HepG2 (cell line): ENCODE data around the gene GOLGA3. TPM values are rescaled to one million over a fixed set of nuclear protein-coding genes. Genes with fewer than 3 reads are reported as not detected.

Source experiments
- ARHGAP35 ChIP-seq: sonication (generic); formaldehyde crosslinking; IDR thresholded peaks from 2 replicates; pipeline ENCODE4 v1.9.0; 2022; ENCODE audit warnings: mild to moderate bottlenecking, inconsistent platforms, moderate library complexity, missing genetic modification reagents, borderline replicate concordance
- FOXM1 ChIP-seq: sonication (generic); formaldehyde crosslinking; IDR thresholded peaks from 2 replicates; pipeline ENCODE4 v1.5.0; 2020; ENCODE audit warnings: missing genetic modification reagents
- HNRNPUL1 ChIP-seq: fragments of 200-400 bp; formaldehyde crosslinking; IDR thresholded peaks from 2 replicates; pipeline ENCODE4 v1.6.1; 2017; ENCODE audit warnings: low read depth, mild to moderate bottlenecking, low read length, moderate library complexity
- NCOA1 ChIP-seq: sonication (generic); formaldehyde crosslinking; IDR thresholded peaks from 2 replicates; pipeline ENCODE4 v1.9.0; 2021; ENCODE audit warnings: missing genetic modification reagents
- NR2F1 ChIP-seq, 2 experiments: fragments of 450-650 bp in 1 of 2; formaldehyde crosslinking in 1 of 2; IDR thresholded peaks; 2 replicates each; pipeline versions ENCODE4 v1.5.0 to v1.6.1; 2016 to 2020; ENCODE audit warnings: mild to moderate bottlenecking in 1 of 2, missing compliant biosample characterization in 1 of 2, missing genetic modification reagents in 1 of 2, moderate library complexity in 1 of 2
- PCBP1 ChIP-seq: fragments of 200-400 bp; formaldehyde crosslinking; IDR thresholded peaks from 2 replicates; pipeline ENCODE4 v1.6.1; 2017; ENCODE audit warnings: mild to moderate bottlenecking, low read depth, low read length, borderline replicate concordance
- RORA ChIP-seq: sonication (generic); formaldehyde crosslinking; IDR thresholded peaks from 2 replicates; pipeline ENCODE4 v1.5.0; 2020; ENCODE audit warnings: mild to moderate bottlenecking, missing genetic modification reagents, moderate library complexity
- SNRNP70 ChIP-seq: fragments of 200-400 bp; formaldehyde crosslinking; IDR thresholded peaks from 2 replicates; pipeline ENCODE4 v1.6.1; 2017; ENCODE audit warnings: mild to moderate bottlenecking, low read depth, low read length, moderate library complexity
- ZNF12 ChIP-seq: sonication (generic); formaldehyde crosslinking; IDR thresholded peaks from 2 replicates; pipeline ENCODE4 v1.5.0; 2020; ENCODE audit warnings: missing genetic modification reagents
- ZNF546 ChIP-seq: sonication (generic); formaldehyde crosslinking; conservative IDR thresholded peaks from 2 replicates; pipeline ENCODE4 v1.8.1; 2023; ENCODE audit warnings: mild to moderate bottlenecking, missing genetic modification reagents
- ZNF563 ChIP-seq: sonication (generic); formaldehyde crosslinking; IDR thresholded peaks from 2 replicates; pipeline ENCODE4 v1.8.0; 2022; ENCODE audit warnings: mild to moderate bottlenecking, moderate library complexity, missing genetic modification reagents
- polyA plus RNA-seq, 8 experiments: library from polyadenylated mRNA; depleted of rRNA in 3 of 8; stranded (reverse) in 7 of 8; unstranded in 1 of 8; fragments of >200 nt; fragmentation: Illumina TruSeq in 4 of 8; extraction: Trizol in 4 of 8; gene quantifications; 2 replicates each; pipeline versions ENCODE4 v1.2.1 to v1.2.3, GENCODE V29; 2011 to 2016; ENCODE audit warnings: low read depth in 4 of 8, missing spikeins in 1 of 8, mixed read lengths in 1 of 8; ENCODE audit not compliant: insufficient read depth in 1 of 8
- total RNA-seq, 5 experiments: library from RNA; depleted of rRNA; stranded (reverse); fragments of >200 nt; fragmentation: Illumina TruSeq; extraction: Trizol; gene quantifications; 2 replicates each; pipeline ENCODE4 v1.2.3, GENCODE V29; 2016; ENCODE audit warnings: low read depth in 1 of 5
- TF ChIP-seq, protein P1 (sequence below): sonication (generic); formaldehyde crosslinking; IDR thresholded peaks from 2 replicates; pipeline ENCODE4 v1.5.0; 2020; ENCODE audit warnings: missing genetic modification reagents
- TF ChIP-seq, protein P2 (sequence below): sonication (generic); formaldehyde crosslinking; IDR thresholded peaks from 2 replicates; pipeline ENCODE4 v1.4.0; 2020; ENCODE audit warnings: mild to moderate bottlenecking, missing genetic modification reagents
- TF ChIP-seq, protein P3 (sequence below): sonication (generic); formaldehyde crosslinking; IDR thresholded peaks from 2 replicates; pipeline ENCODE4 v1.4.0; 2020; ENCODE audit warnings: mild to moderate bottlenecking, missing genetic modification reagents
- TF ChIP-seq, protein P4 (sequence below): IDR thresholded peaks from 2 replicates; pipeline ENCODE4 v1.6.1; 2016; ENCODE audit warnings: missing compliant biosample characterization, missing genetic modification reagents, borderline replicate concordance

GOLGA3 gene
- total and polyA plus RNA-seq, 2 of the 13 experiments (the other 11 are each of a cell fraction or from before 2014, with no cell fraction given) = 22.0 to 43.0 TPM

DNA sequence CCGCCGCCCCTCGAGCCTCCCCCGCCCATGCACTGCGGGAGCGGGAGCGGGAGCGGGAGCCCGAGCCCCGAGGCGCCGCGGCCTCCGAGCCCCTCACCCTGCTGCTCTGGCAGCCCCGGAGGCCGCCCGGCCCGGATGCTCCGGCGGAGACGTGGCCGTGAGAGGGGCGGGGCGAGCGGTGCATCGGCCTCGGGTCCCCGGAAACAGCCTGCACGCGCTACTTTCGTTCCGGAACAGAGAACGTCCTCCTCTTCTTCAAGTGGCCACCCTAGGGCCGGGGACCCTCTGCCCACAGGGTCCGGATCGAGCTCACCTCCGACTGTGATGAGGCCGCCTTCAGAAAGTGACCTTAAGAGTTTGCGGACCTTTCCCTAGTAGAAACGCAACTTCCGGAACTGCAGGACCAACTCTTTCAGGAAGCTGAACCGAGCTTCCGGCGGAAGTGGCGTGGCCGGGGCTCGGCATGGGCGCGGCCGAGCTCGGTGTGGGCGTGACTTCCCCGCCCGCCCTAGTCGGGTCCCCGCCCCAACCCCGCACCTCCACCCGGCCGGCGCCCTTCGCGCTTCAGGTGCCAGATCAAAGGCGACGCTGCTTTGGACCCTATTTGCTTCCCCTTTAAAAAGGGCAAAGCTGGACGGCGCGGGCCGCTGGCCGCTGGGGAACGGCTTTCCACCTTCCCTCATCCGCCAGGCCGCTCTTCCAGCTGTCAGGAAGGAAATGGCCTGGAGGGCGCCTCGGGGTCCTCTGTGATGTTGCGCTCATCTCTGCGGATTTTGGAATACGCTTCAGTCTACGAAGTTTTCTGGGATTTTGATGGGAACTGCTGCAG lies at the start of gene GOLGA3 (continued):
- TF ChIP-seq NCOA1 = no peak
- TF ChIP-seq FOXM1 = no peak
- TF ChIP-seq, protein P1, sequence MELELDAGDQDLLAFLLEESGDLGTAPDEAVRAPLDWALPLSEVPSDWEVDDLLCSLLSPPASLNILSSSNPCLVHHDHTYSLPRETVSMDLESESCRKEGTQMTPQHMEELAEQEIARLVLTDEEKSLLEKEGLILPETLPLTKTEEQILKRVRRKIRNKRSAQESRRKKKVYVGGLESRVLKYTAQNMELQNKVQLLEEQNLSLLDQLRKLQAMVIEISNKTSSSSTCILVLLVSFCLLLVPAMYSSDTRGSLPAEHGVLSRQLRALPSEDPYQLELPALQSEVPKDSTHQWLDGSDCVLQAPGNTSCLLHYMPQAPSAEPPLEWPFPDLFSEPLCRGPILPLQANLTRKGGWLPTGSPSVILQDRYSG (CRISPR knock-in tag) = no peak
- no peak for TF ChIP-seq SNRNP70
- no peak for TF ChIP-seq NR2F1 (CRISPR knock-in tag; IDR thresholded peaks at IDR 0.05)
- TF ChIP-seq, protein P2, sequence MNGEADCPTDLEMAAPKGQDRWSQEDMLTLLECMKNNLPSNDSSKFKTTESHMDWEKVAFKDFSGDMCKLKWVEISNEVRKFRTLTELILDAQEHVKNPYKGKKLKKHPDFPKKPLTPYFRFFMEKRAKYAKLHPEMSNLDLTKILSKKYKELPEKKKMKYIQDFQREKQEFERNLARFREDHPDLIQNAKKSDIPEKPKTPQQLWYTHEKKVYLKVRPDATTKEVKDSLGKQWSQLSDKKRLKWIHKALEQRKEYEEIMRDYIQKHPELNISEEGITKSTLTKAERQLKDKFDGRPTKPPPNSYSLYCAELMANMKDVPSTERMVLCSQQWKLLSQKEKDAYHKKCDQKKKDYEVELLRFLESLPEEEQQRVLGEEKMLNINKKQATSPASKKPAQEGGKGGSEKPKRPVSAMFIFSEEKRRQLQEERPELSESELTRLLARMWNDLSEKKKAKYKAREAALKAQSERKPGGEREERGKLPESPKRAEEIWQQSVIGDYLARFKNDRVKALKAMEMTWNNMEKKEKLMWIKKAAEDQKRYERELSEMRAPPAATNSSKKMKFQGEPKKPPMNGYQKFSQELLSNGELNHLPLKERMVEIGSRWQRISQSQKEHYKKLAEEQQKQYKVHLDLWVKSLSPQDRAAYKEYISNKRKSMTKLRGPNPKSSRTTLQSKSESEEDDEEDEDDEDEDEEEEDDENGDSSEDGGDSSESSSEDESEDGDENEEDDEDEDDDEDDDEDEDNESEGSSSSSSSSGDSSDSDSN (CRISPR knock-in tag) = peak; percentile 62
- no peak for TF ChIP-seq HNRNPUL1
- TF ChIP-seq, protein P3, sequence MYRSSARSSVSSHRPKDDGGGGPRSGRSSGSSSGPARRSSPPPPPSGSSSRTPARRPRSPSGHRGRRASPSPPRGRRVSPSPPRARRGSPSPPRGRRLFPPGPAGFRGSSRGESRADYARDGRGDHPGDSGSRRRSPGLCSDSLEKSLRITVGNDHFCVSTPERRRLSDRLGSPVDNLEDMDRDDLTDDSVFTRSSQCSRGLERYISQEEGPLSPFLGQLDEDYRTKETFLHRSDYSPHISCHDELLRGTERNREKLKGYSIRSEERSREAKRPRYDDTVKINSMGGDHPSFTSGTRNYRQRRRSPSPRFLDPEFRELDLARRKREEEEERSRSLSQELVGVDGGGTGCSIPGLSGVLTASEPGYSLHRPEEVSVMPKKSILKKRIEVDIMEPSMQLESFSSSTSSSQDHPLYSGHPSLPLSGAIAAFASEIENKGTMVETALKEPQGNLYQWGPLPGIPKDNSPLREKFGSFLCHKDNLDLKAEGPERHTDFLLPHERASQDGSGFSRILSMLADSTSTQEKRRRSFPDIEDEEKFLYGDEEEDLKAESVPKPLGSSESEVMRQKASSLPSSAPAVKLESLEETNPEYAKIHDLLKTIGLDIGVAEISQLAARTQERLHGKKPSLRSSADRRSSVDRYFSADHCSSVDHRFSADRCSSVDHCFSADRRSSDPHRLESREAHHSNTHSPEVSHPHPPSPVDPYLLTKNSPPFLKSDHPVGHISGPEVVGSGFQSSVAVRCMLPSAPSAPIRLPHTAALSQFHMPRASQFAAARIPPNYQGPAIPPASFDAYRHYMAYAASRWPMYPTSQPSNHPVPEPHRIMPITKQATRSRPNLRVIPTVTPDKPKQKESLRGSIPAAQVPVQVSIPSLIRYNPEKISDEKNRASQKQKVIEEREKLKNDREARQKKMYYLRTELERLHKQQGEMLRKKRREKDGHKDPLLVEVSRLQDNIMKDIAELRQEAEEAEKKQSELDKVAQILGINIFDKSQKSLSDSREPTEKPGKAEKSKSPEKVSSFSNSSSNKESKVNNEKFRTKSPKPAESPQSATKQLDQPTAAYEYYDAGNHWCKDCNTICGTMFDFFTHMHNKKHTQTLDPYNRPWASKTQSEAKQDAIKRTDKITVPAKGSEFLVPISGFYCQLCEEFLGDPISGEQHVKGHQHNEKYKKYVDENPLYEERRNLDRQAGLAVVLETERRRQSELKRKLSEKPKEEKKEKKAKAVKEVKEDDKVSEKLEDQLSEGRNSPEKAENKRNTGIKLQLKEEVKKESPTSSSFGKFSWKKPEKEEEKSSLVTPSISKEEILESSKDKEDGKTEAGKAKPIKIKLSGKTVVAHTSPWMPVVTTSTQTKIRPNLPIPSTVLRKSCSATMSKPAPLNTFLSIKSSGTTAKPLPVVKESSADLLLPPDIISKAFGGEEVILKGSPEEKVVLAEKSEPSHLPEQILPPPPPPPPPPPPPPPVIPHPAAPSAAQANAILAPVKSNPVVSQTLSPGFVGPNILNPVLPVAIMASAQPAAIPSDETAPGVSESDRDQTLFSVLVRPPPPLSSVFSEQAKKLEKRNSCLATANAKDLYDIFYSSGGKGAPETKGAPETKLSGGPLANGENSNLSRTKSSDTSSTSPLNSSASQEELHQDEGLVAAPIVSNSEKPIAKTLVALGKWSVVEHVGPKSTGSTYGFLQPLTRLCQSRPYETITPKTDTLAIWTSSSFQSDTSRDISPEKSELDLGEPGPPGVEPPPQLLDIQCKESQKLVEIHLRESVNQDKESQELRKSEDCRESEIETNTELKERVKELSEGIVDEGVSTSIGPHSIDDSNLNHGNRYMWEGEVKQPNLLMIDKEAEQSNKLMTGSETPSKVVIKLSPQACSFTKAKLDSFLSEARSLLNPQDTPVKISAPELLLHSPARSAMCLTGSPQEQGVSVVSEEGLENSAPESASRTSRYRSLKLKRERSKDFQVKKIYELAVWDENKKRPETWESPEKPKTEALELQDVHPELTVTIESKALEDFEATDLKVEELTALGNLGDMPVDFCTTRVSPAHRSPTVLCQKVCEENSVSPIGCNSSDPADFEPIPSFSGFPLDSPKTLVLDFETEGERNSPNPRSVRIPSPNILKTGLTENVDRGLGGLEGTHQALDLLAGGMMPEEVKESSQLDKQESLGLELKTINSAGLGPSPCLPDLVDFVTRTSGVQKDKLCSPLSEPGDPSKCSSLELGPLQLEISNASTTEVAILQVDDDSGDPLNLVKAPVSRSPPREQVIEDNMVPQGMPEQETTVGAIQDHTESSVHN (CRISPR knock-in tag) = no peak
- TF ChIP-seq, protein P4, sequence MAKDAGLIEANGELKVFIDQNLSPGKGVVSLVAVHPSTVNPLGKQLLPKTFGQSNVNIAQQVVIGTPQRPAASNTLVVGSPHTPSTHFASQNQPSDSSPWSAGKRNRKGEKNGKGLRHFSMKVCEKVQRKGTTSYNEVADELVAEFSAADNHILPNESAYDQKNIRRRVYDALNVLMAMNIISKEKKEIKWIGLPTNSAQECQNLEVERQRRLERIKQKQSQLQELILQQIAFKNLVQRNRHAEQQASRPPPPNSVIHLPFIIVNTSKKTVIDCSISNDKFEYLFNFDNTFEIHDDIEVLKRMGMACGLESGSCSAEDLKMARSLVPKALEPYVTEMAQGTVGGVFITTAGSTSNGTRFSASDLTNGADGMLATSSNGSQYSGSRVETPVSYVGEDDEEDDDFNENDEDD (CRISPR knock-in tag) = peak; percentile 44; the same call in 1 of the 2 replicates
- TF ChIP-seq RORA (CRISPR knock-in tag) = no peak
- no peak for TF ChIP-seq PCBP1
- TF ChIP-seq ZNF546 (CRISPR knock-in tag) = 0 out of 2 replicates have a peak, but pooled peaks have one; percentile 59
- TF ChIP-seq ZNF12 (CRISPR knock-in tag) = peak; percentile 60; the same call in 1 of the 2 replicates
- TF ChIP-seq ZNF563 (CRISPR knock-in tag) = peak; percentile 81; the same call in 1 of the 2 replicates
- no peak; the same call in 1 of the 2 replicates for TF ChIP-seq ARHGAP35 (CRISPR knock-in tag)
